SKM-1 (cell line): ENCODE results near the gene NR2E1.

Experiments used
- DNase-seq: peaks from one replicate; lab custom pipeline; 2025; ENCODE audit not compliant: unreplicated experiment; lab: John Stamatoyannopoulos, UW

NR2E1 gene

GRCh38 chr6:108171291-108171917 lies 5.6 kb downstream of the NR2E1 start:
- no peak for DNase-seq

- no peak for DNase-seq
These were observed 6.2 kb downstream of the NR2E1 start for GRCh38 chr6:108171918-108172516.

GRCh38 chr6:108174371-108175175 lies 8.8 kb downstream of the NR2E1 start:
- DNase-seq = no peak

- no peak for DNase-seq
These were observed 9.4 kb downstream of the NR2E1 start for GRCh38 chr6:108175176-108175591.

GRCh38 chr6:108175592-108176279 lies 9.9 kb downstream of the NR2E1 start:
- DNase-seq = no peak

GRCh38 chr6:108176281-108177089 lies 10.7 kb downstream of the NR2E1 start:
- DNase-seq = no peak

GRCh38 chr6:108179741-108180140 lies 13.9 kb downstream of the NR2E1 start:
- no peak for DNase-seq

- no peak for DNase-seq
These were observed 14.4 kb downstream of the NR2E1 start for GRCh38 chr6:108180266-108180665.

- no peak for DNase-seq
These were observed 15.0 kb downstream of the NR2E1 start for GRCh38 chr6:108180776-108181175.

- DNase-seq = no peak
These were observed 20.4 kb downstream of the NR2E1 start for GRCh38 chr6:108186226-108186625.

- DNase-seq = no peak
These were observed 21.7 kb downstream of the NR2E1 start for GRCh38 chr6:108187519-108187918.

- no peak for DNase-seq
These were observed 27.3 kb downstream of the NR2E1 start for GRCh38 chr6:108193131-108193530.

GRCh38 chr6:108193835-108194234 lies 28.0 kb downstream of the NR2E1 start:
- no peak for DNase-seq

- DNase-seq = no peak
These were observed 28.7 kb downstream of the NR2E1 start for GRCh38 chr6:108194503-108194902.

GRCh38 chr6:108195209-108195608 lies 29.4 kb downstream of the NR2E1 start:
- DNase-seq = no peak

- DNase-seq = no peak
These were observed 33.1 kb downstream of the NR2E1 start for GRCh38 chr6:108198761-108199498.

GRCh38 chr6:108200186-108200585 lies 34.4 kb downstream of the NR2E1 start:
- DNase-seq = no peak

GRCh38 chr6:108200631-108201030 lies 34.8 kb downstream of the NR2E1 start:
- no peak for DNase-seq

- DNase-seq = no peak
These were observed 37.6 kb downstream of the NR2E1 start for GRCh38 chr6:108203189-108204112.
